ENCODE results near the gene PRXL2C.
"Not testable (repeated sequence)": the region's sequence is repeated elsewhere in the genome, so short reads cannot be mapped to it uniquely, and the experiment has no call there.

The PRXL2C gene

GRCh38 chr9:96655198-96655851 is at the start of gene PRXL2C:
Gene PRXL2C, minus strand, starts transcription at chr9:96655317. Its CDS starts 36 bp downstream, at chr9:96655281.
- peak; percentile 86 for DNase-seq (ENCODE audit: low spot score)

- not testable (repeated sequence) for DNase-seq (ENCODE audit: low spot score)
Measured at GRCh38 chr9:96700721-96701375, 45.7 kb upstream of the PRXL2C start.

- DNase-seq (ENCODE audit: low spot score) = no peak
Measured at GRCh38 chr9:96691326-96691725, 36.2 kb upstream of the PRXL2C start.

- DNase-seq (ENCODE audit: low spot score) = no peak
Measured at GRCh38 chr9:96688745-96689464, 33.8 kb upstream of the PRXL2C start.

GRCh38 chr9:96688187-96688586 is 33.1 kb upstream of the PRXL2C start:
- no peak for DNase-seq (ENCODE audit: low spot score)

GRCh38 chr9:96686638-96687335 is 31.7 kb upstream of the PRXL2C start:
- DNase-seq (ENCODE audit: low spot score) = peak; percentile 76

- no peak for DNase-seq (ENCODE audit: low spot score)
Measured at GRCh38 chr9:96680812-96681499, 25.8 kb upstream of the PRXL2C start.

- no peak for DNase-seq (ENCODE audit: low spot score)
Measured at GRCh38 chr9:96674906-96675538, 19.9 kb upstream of the PRXL2C start.

GRCh38 chr9:96673786-96674185 is 18.7 kb upstream of the PRXL2C start:
- not testable (repeated sequence) for DNase-seq (ENCODE audit: low spot score)

- DNase-seq (ENCODE audit: low spot score) = no peak
Measured at GRCh38 chr9:96668868-96669534, 13.9 kb upstream of the PRXL2C start.

- DNase-seq (ENCODE audit: low spot score) = no peak
Measured at GRCh38 chr9:96667363-96667728, 12.2 kb upstream of the PRXL2C start.

- peak; percentile 61 for DNase-seq (ENCODE audit: low spot score)
Measured at GRCh38 chr9:96666653-96667362, 11.7 kb upstream of the PRXL2C start.

GRCh38 chr9:96665789-96666188 is 10.7 kb upstream of the PRXL2C start:
- no peak for DNase-seq (ENCODE audit: low spot score)

GRCh38 chr9:96663506-96664120 is 8.5 kb upstream of the PRXL2C start:
- no peak for DNase-seq (ENCODE audit: low spot score)

GRCh38 chr9:96661711-96662110 is 6.6 kb upstream of the PRXL2C start:
- DNase-seq (ENCODE audit: low spot score) = no peak

- no peak for DNase-seq (ENCODE audit: low spot score)
Measured at GRCh38 chr9:96660692-96661248, 5.7 kb upstream of the PRXL2C start.

- DNase-seq (ENCODE audit: low spot score) = peak; percentile 87
Measured at GRCh38 chr9:96654450-96655197, 493 bp downstream of the PRXL2C start.

- DNase-seq (ENCODE audit: low spot score) = peak; percentile 20
Measured at GRCh38 chr9:96651626-96652025, 3.5 kb downstream of the PRXL2C start.

Data from CD4-positive, alpha-beta T cell treated with Interleukin-2 at 100 ng/mL for 4 hours (primary cell).